ENCODE measurements around the gene BLOC1S2.
A peak's percentile ranks its signal among the peaks of the same experiment; 100 is the strongest.
"Not testable (repeated sequence)": the region's sequence is repeated elsewhere in the genome, so short reads cannot be mapped to it uniquely, and the experiment has no call there.

BLOC1S2 gene

DNA sequence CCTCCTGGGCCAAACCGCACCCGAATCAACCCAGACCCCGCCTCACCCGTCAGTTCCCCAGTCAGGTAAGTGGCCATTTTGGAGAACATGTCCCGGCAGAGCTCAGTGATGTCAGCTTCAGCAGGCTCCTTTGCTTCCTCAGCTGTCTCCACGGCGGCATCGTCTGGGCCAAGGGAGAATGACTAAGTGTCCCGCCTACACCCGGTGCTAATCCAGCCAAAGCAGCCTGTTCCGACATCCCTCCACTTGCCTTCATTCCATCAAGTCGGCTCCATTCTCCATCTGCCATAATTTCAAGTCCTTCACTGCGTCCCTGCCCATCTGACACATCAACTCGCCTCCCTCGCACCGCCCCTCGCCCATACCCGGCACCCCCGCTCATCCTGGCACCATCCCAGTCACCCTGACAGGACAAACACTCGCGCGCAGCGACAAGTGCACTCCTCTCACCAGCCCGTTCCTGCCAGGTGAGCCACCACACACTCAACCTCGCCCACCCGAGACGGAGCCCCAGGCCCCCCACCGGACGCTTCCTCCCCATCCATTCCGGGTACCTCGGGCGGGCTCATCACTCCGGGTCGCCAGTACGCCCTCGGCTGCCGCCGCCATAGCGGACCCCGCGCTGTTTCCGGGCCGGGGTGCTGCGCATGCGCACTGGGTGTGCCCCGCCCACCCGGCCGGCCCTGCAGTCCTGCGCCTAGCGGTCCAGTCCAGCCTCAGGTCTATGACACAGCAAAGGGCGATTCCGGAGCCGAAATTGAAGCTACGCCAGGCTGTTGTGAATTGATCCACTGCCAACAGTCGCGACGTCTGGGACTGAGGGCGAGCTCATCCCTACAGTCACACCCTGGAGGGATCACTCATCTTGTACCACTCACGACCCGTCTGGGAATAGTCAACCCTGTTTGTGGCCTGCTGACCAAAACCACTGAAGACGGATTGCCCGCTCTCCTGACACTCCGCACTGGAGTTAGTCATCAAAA lies at the start of gene BLOC1S2:
TSS of gene BLOC1S2 (minus strand) at position 630 of the 983 bp plus-strand sequence. CDS start at position 609, 21 bp downstream.
- DNase-seq: peak; percentile 34 to 96 (median 86)

DNA sequence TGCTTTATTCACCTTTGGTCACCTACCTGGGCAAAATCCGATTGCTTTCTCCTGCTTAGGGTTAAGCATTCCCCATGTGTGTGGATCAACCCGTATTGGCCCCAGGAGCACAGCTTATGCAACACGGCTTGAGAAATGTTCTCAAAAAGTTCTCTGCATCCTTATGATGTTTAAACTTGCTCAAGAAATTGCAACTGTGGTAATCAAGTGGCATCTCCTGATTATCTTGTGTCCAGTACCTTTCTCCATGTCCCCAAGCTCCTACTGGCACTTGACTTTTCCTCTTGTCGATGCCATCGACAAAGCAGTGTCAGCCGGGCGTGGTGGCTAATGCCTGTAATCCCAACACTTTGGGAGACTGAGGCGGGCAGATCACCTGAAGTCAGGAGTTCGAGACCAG lies 48.3 kb upstream of the BLOC1S2 start:
- no peak for DNase-seq

DNA sequence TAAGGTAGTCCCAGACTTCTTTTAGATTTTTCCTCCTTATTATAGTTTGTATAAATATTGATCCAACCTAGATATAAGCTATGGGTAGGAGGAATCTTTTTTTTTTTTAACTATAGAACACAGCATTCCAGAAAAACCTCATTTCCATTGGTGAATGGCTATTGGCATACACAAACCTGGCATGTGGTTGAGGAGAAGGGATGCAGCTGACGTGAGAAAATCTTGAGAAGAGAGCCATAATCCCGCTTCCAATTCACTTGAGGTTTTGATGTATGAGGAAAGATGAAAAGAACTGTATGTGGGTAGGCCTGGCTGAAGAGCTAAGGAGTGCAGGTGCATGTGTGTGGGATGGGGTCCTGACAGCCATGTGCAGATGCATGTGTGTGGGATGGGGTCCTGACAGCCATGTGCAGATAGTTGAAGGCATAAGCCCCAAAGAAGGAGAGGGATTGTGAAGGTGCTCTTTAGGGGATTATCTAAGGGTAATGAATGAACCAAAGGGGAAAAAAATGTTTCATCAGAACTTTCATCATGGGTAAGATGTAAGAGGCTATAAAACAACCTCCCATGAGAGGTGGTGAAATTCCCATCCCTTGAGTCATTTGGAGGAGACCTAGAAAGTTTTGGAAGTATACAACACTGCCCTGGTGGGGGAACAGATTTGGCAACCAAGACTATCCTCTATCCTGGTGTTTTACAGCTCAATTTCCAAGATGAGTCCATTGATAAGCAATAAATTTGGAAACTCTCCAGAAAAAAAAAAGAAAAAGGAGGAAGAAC lies 47.4 kb upstream of the BLOC1S2 start:
- DNase-seq: no peak

DNA sequence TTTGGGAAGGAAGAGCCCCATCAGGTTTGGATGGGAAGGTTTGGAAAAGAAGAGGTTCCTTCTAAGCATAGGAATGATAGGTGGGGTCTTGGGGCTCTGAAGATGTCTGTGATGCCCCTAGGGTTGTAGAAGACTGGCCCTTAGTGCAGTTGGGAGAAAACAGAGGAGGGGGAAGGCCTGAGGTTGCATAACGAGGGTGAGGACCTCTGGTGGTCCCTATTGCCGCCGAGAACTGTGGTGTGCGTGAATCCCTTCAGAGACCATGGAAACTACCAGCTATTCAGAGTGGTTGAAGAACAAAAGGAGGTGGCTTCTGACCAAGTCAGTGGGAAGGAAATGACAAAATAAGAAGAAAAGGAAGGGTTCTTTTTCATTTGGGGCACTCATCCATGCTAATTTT lies 46.6 kb upstream of the BLOC1S2 start:
- no peak for DNase-seq

DNA sequence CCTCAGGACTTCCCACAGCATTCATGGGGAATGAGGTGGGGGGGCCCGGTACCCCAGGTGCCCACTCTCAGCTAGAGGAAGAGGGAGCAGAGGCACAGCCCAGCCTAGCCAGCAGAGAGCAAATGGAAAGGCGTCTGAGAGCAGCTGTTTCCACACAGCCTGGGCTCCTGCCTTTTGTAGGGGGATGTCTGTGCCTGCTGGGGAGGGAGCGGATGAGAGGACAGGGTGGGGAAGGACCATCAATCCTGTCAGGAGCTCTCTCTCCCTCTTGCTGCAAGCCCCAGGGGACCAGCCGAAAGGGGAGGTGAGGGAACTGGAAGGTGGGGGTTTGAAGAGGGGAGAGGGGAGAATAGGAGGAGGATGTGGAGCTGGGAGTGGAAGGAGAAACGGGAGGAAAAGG lies 43.6 kb upstream of the BLOC1S2 start, which contains the start of gene PKD2L1:
TSS of gene PKD2L1 (minus strand) at position 150 of the 400 bp plus-strand sequence. CDS start at position 25, 125 bp downstream.
- no peak for DNase-seq

DNA sequence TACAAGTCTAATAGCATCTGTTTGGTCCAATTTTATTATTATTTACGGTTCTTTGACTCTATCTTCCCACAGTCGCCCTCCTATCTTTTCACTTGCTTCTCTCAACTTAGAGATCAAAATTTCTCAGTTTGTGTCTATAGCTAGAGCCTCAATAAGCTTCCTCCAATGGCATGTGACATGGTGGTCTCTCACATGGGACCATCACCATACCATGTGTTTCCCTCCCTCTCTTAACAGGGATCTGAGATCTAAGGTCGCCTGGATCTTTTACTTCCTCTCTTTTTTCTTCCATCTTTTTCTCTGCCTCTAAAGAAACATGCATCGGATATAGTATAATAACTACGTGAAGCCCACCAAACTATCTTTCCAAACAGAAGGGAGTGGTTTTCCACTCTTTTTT lies 41.7 kb upstream of the BLOC1S2 start:
- DNase-seq: no peak

DNA sequence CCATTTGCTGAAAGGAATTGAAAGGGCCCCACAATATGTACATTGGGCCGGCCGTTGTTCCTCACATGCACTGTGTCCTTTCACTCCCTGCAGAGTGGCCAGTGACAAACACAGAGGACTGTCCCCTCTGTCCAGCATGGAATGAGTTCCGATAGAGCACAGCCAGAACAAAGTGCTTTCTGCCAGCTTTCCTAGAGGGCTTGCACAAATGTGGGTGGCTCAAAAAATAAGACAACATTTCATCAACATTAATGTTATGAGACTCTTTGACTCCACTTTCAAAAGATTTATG lies 41.2 kb upstream of the BLOC1S2 start:
- peak in 2 of 56 donors; percentile 21 to 27 for DNase-seq

DNA sequence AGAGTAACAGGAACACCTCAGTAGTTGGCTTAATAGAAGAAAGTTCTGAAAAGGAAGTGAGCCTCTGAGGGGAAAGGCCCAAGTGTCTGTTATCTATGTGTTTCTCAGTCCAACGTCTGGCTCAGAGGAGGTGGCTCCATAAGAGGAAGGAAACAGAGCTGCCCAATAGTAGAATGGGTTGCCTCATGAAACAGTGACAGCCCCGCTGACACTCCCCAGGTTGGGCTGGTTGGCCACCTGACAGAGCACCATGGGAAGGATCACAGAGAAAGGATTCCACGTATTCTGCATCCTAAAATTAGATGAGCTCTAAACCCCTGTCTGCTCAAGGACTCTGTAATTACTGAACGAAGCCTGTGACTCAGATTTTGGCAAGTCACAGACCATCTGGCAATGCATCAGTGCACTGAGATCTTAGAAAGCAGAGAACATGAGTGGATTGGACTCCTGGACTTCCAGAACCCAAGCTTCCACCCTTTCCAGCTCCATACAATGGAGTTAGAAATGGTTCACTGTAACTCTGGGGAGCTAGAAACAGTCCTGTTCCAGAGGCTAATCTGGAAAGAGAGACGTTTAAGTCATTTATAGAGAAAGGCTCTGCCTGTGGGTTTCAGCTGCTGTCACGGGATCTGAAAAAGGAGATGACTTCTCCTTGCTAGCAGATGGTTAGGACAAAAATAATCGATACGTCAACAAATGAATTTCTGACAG lies 40.7 kb upstream of the BLOC1S2 start:
- DNase-seq: peak in 4 of 56 donors; percentile 9 to 21 (median 14)

DNA sequence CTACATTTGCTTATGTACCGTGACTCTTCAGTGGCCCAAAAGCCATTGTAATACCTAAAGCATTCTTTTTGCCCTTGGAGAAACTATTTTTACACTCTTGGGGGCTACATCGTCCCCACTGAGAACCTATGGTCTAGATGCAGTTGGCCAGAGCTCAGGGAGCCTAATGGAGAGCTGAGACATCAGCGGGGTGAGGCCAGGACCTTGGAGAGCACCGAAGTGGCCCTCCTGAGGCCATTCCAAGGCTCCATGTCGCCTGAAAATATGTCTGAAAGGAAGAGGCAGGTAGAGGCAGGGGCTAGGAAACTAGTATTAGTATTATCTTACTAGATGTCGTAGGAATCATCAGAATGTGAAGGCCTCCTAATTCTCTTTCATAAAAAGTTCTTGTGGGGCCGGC lies 38.7 kb upstream of the BLOC1S2 start:
- DNase-seq: no peak

DNA sequence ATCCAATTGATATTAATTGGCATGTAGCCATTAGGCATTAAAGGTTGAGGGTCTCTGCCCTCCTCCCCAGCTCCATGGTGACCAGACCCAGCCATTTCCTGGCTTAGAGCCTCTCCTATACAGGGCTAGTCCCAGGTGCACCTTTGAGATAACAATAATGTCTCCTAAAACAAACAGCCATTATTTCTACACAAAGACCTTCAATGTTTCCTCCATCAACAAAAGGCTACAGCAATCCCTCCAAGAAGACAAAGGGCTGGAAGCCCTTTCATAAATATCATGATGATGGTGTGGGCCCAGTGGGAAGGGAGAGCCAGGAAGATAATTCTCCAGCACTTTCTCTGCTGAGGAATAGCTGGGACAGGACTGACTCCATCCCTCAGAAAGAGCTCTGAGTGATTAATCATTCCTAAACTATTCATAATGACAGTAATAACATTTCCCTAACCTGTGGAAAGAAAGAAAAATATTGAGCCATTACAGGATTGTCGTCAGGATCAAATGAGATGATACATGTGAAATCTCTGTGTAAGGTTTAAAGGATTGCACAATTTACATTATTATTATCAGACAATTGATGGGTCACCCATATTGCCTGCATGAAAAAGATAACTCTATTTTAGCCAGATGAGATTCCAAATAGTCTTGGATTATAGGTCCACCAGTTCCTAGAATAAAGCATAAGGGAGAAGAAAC lies 33.4 kb upstream of the BLOC1S2 start:
- DNase-seq: peak in 14 of 56 donors; percentile 3 to 41 (median 14)

DNA sequence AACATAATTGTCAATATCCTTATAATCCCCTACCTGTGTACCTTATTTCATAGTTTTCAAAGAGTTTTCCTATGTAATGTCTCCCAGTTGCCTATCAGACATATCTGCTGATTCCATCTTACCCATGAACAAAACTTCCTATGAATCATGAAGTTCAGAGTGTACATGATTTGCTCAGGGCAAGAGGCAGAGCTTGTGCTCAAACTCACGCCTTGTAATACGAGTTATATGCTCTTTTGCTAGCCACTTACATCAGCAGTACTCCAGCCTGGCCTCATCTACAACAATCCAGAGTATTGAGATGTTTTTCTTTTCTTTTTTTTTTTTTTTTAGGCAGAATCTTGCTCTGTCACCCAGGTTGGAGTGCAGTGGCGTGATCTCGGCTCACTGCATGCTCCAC lies 31.7 kb upstream of the BLOC1S2 start:
- DNase-seq: no peak

DNA sequence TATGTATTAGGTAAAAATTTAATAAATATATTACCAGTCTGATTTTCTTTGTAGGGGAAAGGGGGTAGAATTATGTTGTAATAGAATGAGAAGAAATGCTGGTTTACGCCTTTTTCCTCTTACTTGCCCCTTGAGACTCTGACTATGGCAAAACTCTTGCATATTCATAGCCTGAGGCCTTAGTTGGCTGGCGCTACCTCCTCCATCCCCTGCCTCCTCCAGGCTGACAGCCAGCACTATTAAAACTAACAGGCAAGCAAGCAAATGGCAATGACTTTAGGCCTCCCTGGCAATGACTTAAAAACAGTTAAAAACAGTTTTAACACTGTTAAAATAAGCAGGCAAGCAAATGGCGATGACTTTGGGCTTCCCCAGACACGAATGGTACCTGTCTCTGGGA lies 29.1 kb upstream of the BLOC1S2 start:
- peak in 1 of 56 donors; percentile 3 for DNase-seq

DNA sequence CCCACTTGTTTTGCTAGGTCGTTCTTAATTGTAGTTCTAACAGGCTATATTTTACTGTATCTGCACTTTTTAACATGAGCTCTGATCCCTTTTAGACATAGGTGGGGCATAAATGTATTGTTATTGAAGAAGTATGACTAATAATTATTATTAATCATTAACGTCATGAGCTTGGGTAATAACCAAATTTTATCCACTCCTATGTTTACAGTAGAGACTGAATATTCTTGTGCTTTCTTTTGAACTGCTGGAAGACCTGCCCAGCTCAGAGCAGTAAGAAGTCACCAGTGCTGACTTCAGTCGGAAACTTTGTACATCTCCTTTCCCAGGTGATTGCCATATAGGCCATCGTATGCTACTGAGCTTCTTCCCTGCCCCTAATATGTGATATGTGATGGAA lies 24.8 kb upstream of the BLOC1S2 start:
- DNase-seq: no peak

DNA sequence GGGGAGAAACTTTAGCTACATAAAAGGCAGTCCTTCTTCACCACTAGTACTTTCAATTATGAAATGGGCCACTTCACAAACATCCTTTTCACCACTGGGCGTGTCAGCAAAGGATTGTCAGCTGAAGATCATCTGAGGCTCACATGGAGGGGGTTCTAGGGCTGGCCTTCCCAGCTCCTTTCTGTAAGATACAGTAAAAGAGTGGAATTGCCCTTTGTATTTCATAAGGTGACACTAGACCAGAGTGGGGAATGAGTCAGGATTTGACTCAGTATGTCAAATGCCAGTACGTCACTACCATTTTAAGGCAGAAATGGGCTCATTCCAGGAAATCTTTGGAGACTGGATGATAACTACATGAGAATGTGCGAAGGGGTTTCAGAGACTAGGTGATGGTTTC lies 21.2 kb upstream of the BLOC1S2 start:
- DNase-seq: no peak

DNA sequence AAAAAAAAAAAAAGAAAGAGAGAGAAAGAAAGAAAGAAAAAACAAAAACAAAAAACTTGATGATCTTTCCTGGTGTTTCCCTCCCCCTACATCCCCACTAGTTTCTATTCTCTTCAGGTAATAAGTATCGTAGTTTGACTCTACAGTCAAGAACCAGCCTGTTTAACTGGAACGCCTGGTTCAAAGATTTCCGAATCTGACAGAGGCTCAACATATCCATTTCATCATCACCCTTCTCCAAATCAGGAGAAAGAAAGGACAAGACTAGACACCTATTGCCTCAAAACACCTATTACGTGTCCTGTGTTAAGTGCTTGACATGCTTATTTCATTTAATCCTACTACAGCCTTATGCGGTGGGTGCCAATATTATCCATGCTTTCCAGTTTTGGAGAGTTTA lies 20.4 kb upstream of the BLOC1S2 start:
- no peak for DNase-seq

DNA sequence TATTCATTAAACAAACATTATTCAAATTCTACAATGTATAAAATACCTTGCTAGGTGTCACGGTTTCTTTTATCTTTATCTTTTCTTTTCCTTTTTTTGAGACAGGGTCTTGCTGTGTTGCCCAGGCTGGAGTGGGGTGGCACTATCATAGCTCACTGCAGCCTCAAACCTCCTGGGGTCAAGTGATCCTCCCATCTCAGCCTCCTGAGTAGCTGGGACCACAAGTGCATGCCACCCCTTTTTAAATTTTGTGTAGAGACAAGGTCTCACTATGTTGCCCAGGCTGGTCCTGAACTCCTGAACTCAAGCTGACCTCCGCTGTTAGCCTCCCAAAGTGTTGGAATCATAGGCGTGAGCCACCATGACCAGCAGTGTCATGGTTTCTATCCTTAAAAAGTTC lies 17.9 kb upstream of the BLOC1S2 start:
- DNase-seq: no peak

DNA sequence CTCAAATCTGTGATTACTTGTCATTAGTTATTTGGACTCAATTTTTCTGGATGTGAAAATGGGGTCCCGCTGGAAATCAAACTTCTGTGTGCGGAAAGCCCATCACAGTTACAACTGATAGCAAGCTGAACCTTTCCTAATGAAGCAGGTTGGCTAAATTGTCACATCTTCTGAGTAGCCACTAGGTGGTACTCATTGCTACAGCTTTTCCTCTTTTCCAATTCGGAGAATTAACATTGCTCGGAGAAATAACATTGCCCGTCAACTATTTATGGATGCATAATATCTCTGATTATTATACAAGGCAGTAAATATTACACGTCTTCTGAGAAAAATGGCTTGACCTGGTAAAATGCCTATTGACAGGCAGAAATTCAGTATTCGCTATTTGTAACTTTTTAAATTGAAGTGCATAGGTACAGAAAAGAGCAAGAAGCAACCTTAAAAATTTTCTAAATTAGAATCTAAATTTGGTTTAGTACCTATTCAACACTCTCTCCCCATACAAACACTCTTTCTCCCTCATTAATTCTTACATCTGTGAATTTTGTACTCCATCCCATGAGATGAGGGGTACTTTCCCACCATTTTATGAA lies 17.3 kb upstream of the BLOC1S2 start:
- DNase-seq: no peak

DNA sequence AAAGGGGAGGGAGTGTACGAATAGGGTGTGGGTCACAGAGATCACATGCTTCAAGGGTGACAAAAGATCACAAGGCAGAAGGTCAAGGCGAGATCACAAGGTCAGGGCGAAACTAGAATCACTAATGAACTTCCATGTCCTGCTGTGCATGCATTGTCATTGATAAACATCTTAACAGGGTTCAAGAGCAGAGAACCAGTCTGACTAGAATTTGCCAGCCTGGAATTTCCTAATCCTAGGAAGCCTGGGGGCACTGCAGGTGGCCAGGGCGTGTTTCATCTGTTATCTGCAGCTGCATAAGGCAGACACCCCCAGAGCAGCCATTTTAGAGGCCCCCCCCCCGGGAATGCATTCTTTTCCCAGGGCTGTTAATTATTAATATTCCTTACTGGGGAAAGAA lies 14.6 kb upstream of the BLOC1S2 start:
- DNase-seq: not testable (repeated sequence)

DNA sequence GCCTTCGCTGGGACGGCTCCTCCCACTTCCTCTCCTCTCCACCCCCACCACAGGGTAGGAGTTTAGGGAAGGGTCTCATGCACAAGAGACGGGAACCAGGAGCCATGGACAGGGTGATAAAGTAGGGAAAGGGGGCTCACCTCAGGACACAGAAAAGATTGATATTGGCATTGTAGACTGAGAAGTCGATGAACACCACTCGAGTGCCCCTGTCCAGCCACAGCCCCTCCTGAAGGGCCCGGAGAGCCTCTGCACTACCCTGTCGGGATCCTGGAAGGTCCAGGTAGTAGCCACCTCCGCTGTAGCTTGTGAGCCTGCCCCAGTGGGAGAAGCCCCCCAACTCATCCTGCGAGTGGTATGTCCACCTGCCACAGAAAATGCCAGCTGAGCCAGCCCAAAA lies 10.8 kb upstream of the BLOC1S2 start:
- no peak for DNase-seq

DNA sequence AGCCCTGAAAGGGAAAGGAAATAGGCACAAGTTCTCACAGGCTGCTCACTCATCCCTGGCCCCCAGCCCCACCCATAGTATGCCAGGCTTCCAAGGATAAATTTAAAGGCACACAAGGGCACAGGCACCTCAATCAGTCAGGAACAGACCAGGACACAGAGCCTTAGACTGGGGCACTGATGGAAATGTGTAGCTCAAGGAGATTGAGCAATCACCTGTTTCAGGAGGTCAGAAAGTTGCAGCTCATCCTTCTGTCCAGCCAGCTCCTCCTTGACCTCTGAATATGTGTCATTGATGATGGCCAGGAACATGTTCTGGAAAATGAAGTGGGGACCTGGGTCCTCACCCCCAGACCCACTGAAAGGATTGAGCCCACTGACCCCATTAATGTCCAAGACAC lies 6.6 kb upstream of the BLOC1S2 start:
- no peak for DNase-seq

DNA sequence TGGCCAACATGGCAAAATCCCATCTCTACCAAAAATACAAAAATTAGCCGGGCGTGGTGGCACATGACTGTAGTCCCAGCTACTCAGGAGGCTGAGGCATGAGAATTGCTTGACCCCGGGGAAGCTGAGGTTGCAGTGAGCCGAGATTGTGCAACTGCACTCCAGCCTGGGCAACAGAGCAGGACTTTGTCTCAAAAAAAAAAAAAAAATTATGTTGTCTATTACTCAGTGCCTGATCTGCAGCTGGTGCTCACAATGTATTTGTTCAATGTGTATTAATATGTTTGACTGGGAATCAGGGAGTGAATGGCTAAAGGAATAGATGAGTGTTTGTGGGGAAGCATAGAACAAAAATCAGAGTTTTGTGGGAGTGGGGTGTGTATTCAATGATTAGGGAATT lies 5.8 kb upstream of the BLOC1S2 start:
- not testable (repeated sequence) for DNase-seq

Data from nucleus accumbens (tissue), 56 donors.